ENCODE results near the gene GJC3. TPM values are rescaled to one million over a fixed set of nuclear protein-coding genes. Genes with fewer than 3 reads are reported as not detected.

Gene GJC3
- total and polyA plus RNA-seq, 9 of the 15 experiments (the other 6 are each of a cell fraction or from before 2014, with no cell fraction given) = 0.10 to 0.45 (median 0.28) TPM; not detected in 1

DNA sequence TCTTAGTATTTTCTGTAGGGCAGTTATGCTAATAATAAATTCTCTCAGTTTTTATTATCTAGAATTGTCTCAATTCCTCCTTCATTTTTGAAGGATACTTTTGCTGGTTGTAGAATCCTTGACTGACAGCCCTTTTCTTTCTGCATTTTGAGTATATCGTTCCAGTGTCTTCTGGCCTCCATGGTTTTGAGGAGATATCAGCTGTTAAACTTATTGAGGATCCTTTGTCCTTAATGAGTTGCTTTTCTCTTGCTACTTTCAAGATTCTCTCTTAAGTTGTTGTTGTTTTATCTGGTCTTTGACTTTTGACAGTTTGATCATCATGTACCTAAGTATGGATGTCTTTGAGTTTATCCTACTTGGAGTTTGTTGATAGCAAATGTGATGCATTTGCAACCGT lies 8.9 kb upstream of the GJC3 start:
- Histone ChIP-seq H3K9me3 (replicated peaks; ENCODE audit: control insufficient read depth, insufficient read depth, low read depth, low read length) (peaks cover 10% of the 10 kb centered on the region), H3K4me3 (no peak overlapping the region), H3K27me3 (ENCODE audit: control insufficient read depth in 2 of 2, insufficient read depth in 2 of 2, low read length in 2 of 2) (no peaks in the 10 kb centered on the region), H3K4me1 (replicated peaks in 1 of 2; ENCODE audit: control insufficient read depth in 2 of 2, insufficient read depth in 2 of 2, low read length in 2 of 2) (peaks cover 0 to 7% of the 10 kb centered on the region in 2 experiments; a peak in 3 of 5 replicates), H2AFZ (ENCODE audit: low read depth, low read length) (no peak overlapping the region), H3K4me2 (ENCODE audit: insufficient read depth, low read length) (no peak overlapping the region), H3K9ac (ENCODE audit: insufficient read depth in 1 of 2, low read depth in 2 of 2, low read length in 2 of 2) (no peak overlapping the region), H3K9me1 (ENCODE audit: control insufficient read depth, insufficient read depth, low read length) (no peaks in the 10 kb centered on the region), H4K20me1 (replicated peaks; ENCODE audit: control insufficient read depth, insufficient read depth, low read length) (no peaks in the 10 kb centered on the region), H3K27ac (ENCODE audit: extremely low read depth, low read depth, low read length) (no peak overlapping the region), H3K79me2 (ENCODE audit: control insufficient read depth, insufficient read depth, low read length) (no peaks in the 10 kb centered on the region), H3K36me3 (ENCODE audit: control insufficient read depth, insufficient read depth, low read length) (no peaks in the 10 kb centered on the region)
- intact Hi-C loops (cut with micrococcal nuclease) (no loop called here), in situ Hi-C loops (cut with MboI) (loop anchor here (5.0 kb wide), 1 partner anchor 49 kb away; no protein-coding TSS in a partner anchor)
- no TSS peak for BruUV-seq (replicated peaks)
- POLR2A ChIA-PET = interaction anchor here (0.7 kb wide), 1 partner anchor 9 kb away, joined by 3 read pairs; the partner anchor contains the start of gene GJC3
- no peak for FAIRE-seq
- no peak for DNase-seq (ENCODE audit: extremely low read depth in 1 of 4, low spot score in 3 of 4)
- no peak for ATAC-seq
- CTCF ChIA-PET (ENCODE audit: low intra/inter-chr PET ratio) = no interaction called here
- 4% methylated on average over 2 of the region's 2 CpGs for WGBS (ENCODE audit: insufficient coverage, low coverage, missing lambda C conversion rate)
- TF ChIP-seq ZNF445 (CRISPR knock-in tag; IDR thresholded peaks at IDR 0.05; ENCODE audit: low read depth) (no peak), TRIM28 (IDR thresholded peaks at IDR 0.05) (peak; percentile 98), NRF1 (conservative IDR thresholded peaks at IDR 0.05 in 1 of 2, IDR thresholded peaks at IDR 0.05 in 1 of 2) (no peak), RCOR1 (IDR thresholded peaks at IDR 0.05; ENCODE audit: borderline replicate concordance in 1 of 2, low read depth in 2 of 2, low read length in 2 of 2) (no peak), BACH1 (tag; IDR thresholded peaks at IDR 0.05) (no peak), CBX1 (IDR thresholded peaks at IDR 0.05; ENCODE audit: low read depth) (peak; percentile 62; the same call in 1 of the 2 replicates), CBX3 (IDR thresholded peaks at IDR 0.05; ENCODE audit: borderline replicate concordance in 1 of 2, low read length in 2 of 2) (peak in 1 of 2 experiments; percentile 99; a peak in 2 of 3 replicates), PKNOX1 (IDR thresholded peaks at IDR 0.05) (peak; percentile 60), NFE2 (IDR thresholded peaks at IDR 0.05; ENCODE audit: low read depth) (no peak)
- TF ChIP-seq, protein P1, sequence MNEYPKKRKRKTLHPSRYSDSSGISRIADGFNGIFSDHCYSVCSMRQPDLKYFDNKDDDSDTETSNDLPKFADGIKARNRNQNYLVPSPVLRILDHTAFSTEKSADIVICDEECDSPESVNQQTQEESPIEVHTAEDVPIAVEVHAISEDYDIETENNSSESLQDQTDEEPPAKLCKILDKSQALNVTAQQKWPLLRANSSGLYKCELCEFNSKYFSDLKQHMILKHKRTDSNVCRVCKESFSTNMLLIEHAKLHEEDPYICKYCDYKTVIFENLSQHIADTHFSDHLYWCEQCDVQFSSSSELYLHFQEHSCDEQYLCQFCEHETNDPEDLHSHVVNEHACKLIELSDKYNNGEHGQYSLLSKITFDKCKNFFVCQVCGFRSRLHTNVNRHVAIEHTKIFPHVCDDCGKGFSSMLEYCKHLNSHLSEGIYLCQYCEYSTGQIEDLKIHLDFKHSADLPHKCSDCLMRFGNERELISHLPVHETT (CRISPR knock-in tag; conservative IDR thresholded peaks at IDR 0.05 in 1 of 2, IDR thresholded peaks at IDR 0.05 in 1 of 2) = no peak
- TF ChIP-seq, protein P2, sequence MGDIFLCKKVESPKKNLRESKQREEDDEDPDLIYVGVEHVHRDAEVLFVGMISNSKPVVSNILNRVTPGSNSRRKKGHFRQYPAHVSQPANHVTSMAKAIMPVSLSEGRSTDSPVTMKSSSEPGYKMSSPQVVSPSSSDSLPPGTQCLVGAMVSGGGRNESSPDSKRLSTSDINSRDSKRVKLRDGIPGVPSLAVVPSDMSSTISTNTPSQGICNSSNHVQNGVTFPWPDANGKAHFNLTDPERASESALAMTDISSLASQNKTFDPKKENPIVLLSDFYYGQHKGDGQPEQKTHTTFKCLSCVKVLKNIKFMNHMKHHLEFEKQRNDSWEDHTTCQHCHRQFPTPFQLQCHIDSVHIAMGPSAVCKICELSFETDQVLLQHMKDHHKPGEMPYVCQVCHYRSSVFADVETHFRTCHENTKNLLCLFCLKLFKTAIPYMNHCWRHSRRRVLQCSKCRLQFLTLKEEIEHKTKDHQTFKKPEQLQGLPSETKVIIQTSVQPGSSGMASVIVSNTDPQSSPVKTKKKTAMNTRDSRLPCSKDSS (IDR thresholded peaks at IDR 0.05; ENCODE audit: low read depth, partially characterized antibody) = peak; percentile 81
- TF ChIP-seq, protein P3, sequence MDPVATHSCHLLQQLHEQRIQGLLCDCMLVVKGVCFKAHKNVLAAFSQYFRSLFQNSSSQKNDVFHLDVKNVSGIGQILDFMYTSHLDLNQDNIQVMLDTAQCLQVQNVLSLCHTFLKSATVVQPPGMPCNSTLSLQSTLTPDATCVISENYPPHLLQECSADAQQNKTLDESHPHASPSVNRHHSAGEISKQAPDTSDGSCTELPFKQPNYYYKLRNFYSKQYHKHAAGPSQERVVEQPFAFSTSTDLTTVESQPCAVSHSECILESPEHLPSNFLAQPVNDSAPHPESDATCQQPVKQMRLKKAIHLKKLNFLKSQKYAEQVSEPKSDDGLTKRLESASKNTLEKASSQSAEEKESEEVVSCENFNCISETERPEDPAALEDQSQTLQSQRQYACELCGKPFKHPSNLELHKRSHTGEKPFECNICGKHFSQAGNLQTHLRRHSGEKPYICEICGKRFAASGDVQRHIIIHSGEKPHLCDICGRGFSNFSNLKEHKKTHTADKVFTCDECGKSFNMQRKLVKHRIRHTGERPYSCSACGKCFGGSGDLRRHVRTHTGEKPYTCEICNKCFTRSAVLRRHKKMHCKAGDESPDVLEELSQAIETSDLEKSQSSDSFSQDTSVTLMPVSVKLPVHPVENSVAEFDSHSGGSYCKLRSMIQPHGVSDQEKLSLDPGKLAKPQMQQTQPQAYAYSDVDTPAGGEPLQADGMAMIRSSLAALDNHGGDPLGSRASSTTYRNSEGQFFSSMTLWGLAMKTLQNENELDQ (CRISPR knock-in tag; IDR thresholded peaks at IDR 0.05; ENCODE audit: borderline replicate concordance) = no peak

All from K562 (cell line).